Urothelium cell line (cell line): ENCODE results near the gene SPATA3.
A peak's percentile ranks its signal among the peaks of the same experiment; 100 is the strongest.
"Not testable (repeated sequence)": the region's sequence is repeated elsewhere in the genome, so short reads cannot be mapped to it uniquely, and the experiment has no call there.

Experiments
- DNase-seq: peaks from one replicate; pipeline ENCODE4 v3.0.0; 2011; ENCODE audit warnings: low spot score, mixed read lengths
- FAIRE-seq: peaks from 2 replicates; lab custom pipeline; 2011; peaks lifted over from hg19 to GRCh38; lab: Jason Lieb, UNC

The SPATA3 gene

DNA sequence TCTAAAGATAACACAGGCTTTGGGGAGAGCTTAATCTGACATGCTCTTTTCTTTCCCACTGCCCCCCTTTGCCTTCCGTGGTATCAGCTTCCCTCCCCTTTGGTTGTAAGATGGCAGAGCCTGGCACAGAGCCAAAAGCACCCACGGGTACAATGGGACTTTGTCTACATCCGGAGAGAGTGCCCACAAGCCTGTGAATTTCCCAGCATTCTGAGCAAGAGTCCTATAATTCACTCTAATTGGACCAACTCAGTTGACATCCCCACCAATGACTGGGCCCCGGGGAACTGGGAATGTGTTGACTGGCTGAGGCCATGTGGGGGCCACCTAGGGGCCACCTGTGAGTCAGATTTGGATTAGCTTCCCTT lies 21.3 kb downstream of the SPATA3 start:
- DNase-seq: no peak
- FAIRE-seq: no peak

DNA sequence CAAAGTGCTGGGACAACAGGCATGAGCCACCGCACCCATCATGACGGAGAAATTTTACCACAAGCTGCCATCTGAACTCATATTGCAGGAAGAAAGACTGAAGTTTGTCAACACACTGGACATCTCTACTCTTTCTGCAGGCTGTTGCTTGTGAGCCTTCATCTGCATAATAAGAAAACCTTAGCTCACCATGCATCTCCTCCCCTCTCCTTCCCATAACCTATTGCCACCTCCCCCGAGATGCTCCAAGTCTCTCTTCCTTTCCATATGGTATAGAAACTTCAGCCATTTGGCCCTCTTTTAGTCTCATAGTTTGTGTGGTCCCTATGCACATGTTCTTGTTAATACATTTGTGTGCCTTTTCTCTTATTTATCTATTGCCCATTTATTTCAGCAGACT lies 22.3 kb downstream of the SPATA3 start:
- no peak for FAIRE-seq
- no peak for DNase-seq

DNA sequence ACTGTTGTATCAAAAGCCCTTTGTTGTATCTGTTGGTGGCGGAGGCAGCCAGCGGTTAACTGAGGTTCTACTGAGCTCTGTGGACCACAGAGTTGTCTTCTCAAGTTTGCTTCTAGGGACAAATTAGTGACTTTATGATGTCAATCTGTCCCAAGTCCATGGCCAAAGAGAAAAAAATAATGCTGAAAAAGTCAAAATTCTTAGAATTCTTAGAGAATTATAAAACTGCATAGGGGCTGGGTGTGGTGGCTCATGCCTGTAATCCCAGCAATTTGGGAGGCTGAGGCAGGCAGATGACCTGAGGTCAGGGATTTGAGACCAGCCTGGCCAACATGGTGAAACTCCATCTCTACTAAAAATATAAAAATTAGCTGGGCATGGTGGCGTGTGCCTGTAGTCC lies 29.1 kb downstream of the SPATA3 start:
- FAIRE-seq: not testable (repeated sequence)

DNA sequence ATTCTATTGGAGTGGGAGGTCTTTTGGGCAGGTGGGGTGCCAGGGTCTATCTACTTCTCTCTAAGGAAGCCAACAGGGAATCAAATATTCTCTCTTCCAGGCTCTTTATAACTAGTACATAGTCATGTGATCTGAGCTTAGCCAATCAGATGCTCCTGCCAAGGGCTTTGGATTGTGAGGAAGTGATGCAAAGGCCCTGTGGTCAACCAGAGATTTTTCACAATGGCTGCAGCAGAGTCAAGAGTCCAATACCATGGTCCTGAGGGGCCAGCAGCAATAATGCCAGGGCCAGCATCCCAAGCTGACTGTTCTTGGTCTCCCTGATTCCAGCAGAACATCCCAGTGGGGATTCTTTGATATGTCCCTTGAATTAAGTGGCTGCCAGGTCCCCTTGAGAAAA lies 33.0 kb downstream of the SPATA3 start:
- no peak for FAIRE-seq
- DNase-seq: no peak

More for the DNA sequence above, 29.1 kb downstream of the SPATA3 start:
- not testable (repeated sequence) for DNase-seq

DNA sequence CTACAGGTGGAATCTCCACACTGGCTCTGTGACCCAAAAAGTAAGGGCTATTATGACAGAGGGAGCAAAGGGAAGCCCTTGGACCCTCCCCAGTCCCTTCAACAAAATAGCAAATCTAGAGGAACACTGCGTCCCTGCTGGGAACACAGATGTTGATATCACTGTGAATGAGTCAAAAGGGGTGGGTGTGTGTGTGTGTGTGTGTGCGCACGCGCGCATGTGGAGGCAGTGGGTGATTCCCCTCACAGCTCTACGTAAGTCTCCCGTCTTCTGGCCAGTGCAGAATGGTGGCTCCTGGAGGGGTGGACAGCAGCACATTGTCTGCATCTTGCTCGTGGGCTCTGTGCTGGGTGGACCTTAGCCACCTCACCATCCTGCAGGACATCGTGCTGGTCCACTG lies 33.6 kb downstream of the SPATA3 start:
- FAIRE-seq: no peak
- no peak for DNase-seq

DNA sequence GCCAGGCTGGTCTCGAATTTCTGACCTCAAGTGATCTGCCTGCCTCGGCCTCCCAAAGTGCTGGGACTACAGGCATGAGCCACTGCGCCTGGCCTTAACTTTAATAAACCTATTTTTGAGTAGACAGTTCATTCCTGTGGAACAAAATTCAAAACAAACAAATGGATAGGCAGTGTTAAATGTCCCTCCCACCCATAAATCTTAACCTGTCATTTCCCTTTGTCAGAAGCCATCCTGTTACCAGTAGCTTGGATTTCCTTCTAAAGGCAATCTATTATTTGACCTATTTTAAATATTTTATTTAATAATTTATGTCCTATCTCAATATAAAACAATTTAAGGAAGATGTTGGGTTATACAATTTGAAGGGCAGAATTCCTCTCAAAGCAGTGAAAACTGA lies 34.8 kb downstream of the SPATA3 start:
- no peak for FAIRE-seq
- no peak for DNase-seq

DNA sequence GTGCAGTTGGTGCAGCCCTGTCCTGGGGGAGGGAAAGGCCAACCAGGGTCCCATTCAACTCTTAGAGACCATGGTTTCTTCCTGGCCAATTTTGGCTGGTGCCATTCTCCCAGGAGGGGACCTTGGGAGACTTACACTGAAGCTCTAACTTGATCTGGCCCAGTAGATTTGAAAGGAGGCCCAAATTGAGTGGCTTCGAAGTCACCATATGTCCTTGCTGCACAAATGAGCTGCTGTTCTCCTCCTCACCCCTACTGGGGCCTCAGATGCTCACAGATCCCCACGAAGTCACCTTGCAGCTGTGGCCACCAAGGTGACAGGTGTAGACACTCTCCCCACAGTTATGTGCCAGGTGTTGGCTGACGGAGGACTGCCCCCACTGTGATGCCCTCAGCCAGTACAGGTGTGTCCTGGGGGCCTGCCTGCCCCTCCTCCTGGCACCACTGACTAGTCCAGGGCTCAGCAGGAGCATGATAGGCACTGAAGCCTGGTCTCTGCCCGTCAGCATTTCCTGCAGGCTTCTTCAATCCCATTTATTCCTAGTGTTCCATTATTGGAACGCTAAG lies 36.7 kb downstream of the SPATA3 start:
- FAIRE-seq (no peak), DNase-seq (no peak)

DNA sequence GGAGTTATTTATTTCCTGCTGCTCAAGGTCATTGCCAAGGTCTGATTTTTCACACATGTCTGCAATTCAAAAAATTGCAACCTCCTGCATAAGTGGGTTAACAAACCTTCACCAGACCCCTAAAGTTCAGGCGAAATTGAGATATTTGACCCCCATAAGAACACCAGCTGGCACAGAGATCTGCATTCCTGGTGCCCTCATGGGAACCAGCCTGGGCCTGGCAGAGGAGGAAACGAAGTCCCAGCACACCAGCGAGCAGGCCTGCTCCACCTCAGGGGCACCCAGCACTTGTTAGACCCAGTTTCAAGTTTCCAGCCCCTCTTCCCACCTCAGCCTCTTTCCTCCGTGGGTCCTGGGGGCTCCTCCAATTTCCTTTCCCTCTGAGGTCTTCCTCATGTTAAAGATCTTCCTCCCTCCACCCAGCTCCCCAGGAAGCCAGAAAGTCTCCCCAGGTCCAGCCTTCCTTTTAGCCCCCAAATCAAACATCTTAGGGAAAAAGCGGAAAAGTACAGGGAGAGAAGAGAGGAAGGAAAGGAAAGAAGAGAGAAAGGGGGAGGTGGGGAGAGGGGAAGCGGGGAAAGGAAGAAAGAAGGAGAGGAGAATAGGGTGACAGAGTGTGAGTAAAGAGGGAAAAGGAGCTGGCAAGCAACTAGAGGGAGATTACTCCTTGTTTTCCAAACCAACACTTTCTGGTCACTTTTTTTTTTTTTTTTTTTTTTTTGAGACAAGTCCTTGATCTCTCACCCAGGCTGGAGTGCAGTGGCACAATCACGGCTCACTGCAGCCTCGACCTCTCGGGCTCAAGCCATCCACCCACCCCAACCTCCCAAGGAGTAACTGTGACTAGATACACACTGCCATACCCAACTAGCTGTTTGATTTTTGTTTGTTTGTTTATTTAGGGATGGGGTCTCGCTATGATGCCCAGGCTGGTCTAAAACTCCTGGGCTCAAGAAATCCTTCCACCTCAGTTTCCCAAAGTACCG lies 37.5 kb downstream of the SPATA3 start:
- FAIRE-seq: no peak
- DNase-seq: no peak

DNA sequence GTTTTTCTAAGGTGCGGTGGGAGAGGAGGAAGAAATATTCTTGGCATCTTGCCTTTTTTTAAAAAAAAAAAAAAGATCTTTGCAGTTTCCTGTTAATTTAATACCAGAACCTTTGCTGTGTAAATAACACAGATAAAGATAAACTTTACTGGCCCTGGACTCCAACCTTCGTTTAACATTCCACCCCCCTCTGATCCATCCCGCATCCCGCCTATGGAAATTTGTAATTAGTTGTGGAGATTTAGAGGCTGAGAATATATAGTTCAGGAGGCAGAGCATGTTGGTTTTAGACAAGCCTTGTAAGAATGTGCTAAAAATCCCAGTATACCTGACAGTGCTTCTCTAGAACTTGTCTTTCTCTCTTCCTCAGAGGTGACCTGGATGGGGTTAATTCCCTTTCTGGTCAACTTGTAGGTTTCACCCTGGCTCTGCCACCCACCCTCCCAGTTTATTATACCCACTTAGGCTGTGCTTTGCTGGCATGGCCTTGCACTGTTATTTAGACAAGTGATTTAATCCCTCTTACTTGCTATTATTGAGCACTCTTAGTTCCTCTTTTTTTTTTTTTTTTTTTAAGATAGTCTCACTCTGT lies 38.5 kb downstream of the SPATA3 start:
- no peak for DNase-seq
- FAIRE-seq: no peak

DNA sequence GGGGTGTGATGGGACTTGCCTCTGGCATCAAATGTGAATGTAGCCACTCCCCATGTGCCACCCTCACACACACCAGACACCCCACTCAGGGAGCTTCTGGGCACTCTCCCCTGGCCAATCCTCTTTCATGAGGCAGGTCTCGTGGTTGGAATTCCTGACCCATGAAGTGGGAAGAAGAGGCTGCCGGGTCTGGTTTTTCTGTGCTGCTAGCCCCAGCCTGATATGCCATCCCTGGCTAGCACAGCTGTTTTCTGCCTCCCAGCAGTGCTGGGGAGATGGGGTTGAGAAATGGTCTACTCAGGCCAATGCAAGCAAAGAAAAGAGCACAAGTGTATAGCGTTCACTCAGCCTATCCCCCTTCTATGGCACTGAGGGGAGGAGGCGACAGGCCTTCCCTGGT lies 40.2 kb downstream of the SPATA3 start:
- DNase-seq (no peak), FAIRE-seq (no peak)

DNA sequence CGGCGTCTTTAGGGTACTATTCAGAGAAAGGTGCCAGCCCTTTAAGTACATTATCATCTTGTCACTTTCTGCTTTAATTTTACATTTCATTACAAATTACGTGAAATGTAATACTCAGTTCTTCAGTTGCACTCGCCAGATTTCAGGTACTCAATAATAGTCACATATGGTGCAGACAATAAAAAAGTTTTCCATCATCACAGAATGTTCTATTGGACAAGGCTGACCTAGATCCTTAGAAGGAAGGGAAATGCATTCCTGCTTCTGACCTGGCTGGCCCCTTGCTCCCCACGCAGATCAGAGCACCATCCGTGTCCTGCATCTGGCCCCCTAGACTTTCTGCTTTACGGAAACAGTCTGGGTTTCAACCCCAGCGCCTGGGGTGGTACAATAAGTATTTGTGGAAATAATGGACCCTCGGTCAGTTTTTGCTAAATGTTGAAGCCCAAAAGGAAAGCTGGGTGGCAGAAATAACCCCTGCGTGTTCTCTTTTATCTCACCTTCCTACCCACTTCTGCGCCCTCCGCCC lies 40.7 kb downstream of the SPATA3 start:
- no peak for FAIRE-seq
- no peak for DNase-seq

DNA sequence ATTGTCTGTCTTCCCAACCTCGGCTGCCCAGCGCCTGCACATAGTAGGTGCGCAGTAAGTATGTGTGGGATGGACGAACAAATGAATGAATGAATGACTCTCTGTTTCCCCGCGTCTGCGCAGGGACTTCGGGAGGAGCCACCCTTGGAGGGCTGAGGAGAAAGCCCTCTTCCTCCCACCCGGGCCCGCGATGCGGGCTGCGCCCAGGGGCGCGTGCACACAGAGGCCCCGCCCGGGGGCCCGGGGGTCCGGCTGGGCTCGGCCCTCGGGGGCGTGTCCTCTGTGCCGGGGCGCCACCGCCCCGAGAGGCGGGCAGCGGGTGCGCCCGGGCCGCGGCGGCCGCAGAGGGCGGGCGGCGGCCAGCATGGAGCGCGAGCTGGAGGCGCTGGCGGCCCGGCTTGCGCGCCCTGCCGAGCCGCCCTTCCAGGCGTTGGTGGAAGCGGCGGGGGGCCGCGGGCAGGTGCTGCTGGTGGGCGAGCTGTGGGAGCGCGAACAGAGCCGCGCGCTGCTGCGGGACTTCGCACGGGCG lies 41.3 kb downstream of the SPATA3 start, which contains the start of gene C2orf72:
TSS of gene C2orf72 (plus strand) at position 322 of the 529 bp plus-strand sequence. CDS start at position 365, 43 bp downstream.
- DNase-seq (peak; percentile 70), FAIRE-seq (no peak)

DNA sequence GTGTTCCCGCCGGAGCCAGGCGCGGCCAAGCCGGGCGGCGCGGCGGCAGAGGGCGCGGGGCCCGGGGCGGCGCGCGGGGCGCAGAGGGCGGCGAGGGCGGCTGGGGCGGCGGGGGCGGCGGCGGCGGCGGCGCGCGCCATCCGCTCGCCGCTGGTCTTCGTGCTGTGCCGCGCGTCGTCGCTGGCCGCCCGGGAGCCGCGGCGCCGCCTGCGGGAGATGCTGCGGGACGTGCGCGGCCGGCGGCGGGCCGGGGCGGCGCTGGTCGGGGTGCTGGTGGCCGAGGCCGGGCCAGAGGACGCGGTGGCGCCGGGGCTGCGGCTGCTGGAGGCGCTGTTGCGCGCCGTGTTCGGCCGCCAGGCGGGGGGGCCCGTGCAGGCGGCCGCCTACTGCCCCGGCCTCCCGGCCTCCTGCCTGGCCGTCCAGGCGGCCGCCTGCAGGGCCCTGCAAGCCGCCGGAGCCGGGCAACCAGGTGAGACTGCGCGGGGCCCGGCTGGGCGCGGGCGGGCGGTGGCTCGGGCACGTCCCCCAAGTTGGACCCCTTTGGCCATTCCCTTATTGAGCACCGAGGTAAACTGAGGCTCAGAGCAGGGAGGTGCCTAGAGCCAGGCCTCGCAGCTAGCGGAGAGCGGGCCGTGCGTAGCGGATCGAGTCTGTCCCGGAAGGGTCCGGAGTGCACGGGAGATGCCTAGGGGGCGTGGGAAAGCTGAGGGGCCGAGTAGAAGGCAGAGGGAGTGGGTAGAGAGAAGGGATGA lies 42.0 kb downstream of the SPATA3 start:
- peak; percentile 23 for FAIRE-seq
- peak; percentile 75 for DNase-seq

DNA sequence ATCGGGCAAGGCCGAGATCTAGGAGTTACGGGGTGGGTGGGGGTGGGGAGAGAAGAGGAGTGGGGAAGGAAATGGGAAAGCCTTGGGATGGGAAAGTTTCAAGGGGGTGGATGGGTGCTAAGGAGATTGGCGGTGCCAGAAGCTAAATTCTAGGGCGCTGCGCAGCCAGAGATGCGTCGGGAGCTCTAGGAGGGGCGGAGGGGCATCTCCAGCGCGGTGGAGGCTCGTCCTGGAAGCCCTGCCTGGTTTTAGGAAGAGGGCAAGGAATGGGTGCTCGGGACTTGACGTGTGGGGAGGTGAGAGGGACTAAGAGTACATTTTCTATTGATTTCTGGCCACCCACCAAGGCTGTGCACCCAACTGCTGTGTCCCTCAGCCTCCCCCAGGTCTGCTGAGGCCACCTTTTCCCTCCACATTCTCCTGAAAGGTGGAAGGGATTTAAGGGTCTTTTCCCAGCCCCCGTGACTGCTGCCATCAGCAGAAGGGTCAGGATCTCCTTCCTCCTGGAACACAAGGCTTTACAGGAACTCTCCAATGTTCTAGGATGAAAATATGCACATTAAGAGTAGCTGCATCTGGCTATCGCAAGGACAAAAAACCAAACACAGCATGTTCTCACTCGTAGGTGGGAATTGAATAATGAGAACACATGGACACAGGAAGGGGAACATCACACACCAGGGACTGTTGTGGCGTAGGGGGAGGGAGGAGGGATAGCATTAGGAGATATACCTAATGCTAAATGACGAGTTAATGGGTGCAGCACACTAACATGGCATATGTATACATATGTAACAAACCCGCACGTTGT lies 42.8 kb downstream of the SPATA3 start:
- DNase-seq: no peak
- FAIRE-seq: no peak

DNA sequence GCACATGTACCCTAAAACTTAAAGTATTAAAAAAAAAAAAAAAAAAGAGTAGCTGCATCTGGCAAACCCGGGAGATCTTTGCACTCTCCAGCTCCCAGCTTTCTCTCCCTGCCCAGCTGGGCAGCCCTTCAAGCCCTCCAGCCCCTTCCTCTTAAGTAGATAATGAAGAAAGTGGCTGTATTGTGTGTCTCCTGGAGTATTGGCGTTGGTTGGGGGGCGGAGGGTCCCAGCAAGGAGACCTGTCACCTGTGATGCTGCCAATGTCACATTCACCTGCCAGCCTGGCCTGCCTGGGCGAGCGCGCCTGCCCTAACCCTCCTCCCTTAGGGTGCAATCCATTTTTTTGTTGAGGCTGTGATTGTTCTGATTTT lies 43.4 kb downstream of the SPATA3 start:
- no peak for FAIRE-seq

DNA sequence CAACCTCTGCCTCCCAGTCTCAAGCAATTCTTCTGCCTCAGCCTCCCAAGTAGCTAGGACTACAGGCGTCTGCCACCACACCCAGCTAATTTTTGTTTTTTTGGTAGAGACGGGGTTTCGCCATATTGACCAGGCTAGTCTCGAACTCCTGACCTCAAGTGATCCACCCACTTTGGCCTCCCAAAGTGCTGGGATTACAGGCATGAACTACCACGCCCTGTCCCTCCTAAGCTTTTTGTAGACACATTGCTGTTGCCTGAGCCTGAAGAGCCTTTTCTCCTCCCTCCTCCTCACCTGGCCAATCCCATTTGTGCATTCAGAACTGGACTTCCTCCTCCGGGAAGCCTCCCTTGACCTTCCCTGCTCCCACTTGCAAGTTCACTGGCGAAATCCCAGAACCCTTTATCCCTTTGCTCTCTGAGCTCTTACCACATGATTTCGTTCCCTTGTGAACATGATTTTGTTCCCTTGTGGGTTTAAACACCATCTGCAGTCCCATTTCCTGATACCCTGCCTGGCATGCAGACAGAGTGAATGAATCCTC lies 44.0 kb downstream of the SPATA3 start:
- FAIRE-seq: no peak
- no peak for DNase-seq

More for the DNA sequence above, 43.4 kb downstream of the SPATA3 start:
- DNase-seq: no peak

DNA sequence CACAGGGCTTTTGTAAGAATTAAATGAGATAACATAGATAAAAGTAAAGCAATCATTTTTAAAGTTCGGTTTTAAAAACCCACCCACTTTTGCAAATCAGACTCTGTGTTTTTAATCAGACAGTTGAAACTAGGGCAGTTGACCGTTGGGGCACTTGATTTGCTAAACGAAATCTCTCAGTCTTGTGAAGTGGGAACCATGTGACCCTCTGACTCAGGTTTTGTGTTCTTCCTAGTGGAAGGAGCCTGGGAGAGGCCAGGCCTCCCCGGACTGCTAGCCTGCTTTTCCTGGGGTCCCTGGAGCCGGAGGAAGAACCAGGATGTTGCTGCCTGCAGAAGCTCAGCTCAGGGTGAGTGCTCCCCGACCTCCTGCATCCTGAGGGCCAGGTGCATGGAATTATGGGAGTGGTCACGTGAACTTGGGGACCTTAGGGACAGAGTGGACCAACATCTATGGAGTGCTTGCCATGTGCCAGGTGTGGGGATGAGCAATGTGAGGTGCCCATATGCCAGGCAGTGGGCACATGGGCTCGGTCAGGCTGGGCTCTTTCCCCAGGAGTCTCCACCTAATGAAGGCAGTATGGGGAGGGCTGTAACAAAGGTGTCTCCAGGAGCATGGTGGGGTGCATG lies 45.3 kb downstream of the SPATA3 start:
- DNase-seq (no peak), FAIRE-seq (no peak)

DNA sequence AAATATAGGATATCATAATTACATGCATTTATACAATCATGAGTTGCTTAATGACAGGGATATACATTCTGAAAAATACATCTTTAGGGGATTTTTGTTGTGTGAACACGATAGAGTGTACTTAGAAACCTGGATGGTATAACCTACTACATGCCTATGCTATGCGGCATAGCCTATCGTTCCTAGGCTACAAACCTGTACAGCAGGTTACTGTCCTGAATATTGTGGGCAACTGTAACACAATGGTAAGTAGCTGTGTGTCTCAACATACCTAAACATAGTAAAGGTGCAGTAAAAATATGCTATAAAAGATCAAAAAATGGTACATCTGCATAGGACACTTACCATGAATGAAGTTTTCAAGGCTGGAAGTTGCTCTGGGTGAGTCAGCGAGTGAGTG lies 47.9 kb downstream of the SPATA3 start:
- no peak for DNase-seq
- peak; percentile 37 for FAIRE-seq

DNA sequence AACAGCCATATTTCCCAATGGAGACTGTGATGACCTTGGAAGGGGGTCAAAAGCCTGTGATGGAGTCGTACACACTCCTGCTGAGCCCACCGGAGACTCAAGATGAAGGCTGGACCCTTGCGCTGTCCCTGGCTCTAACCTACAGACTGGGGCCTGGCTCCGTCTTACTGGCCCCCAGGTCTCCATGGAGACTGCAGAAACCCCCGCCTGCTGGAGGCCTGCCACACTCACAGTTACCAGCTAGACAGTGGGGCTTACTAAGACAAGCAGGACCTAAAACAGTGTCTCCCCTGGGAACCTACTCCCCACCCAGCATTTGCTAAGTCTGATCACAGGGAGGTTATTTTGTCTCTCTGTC lies 51.0 kb downstream of the SPATA3 start:
- DNase-seq: no peak

More for the DNA sequence above, 51.0 kb downstream of the SPATA3 start:
- no peak for FAIRE-seq
